ENCODE measurements around the gene COL28A1.
A peak's percentile ranks its signal among the peaks of the same experiment; 100 is the strongest.

COL28A1 gene

DNA sequence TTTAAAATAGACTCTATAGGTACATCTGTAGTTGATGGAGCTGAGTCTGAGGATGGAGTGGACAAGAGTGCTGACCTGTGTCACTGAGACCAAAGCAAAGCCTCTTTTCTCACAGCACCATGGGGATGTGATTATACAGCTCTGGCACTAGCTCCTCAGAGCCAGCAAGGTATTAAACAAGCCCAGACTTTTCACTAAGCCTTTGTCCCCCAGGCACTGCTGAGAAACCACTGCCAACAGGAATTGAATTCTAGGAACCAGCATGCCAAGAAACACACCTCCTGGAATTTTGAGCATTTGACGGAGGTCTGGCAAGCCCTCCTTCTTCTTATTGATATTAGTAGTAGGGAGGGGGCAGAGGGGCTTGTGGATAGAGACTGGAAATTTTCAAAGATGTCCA, 206.3 kb downstream of the COL28A1 start:
- TF ChIP-seq, protein P1, sequence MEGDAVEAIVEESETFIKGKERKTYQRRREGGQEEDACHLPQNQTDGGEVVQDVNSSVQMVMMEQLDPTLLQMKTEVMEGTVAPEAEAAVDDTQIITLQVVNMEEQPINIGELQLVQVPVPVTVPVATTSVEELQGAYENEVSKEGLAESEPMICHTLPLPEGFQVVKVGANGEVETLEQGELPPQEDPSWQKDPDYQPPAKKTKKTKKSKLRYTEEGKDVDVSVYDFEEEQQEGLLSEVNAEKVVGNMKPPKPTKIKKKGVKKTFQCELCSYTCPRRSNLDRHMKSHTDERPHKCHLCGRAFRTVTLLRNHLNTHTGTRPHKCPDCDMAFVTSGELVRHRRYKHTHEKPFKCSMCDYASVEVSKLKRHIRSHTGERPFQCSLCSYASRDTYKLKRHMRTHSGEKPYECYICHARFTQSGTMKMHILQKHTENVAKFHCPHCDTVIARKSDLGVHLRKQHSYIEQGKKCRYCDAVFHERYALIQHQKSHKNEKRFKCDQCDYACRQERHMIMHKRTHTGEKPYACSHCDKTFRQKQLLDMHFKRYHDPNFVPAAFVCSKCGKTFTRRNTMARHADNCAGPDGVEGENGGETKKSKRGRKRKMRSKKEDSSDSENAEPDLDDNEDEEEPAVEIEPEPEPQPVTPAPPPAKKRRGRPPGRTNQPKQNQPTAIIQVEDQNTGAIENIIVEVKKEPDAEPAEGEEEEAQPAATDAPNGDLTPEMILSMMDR (IDR thresholded peaks at IDR 0.05; ENCODE audit: control extremely low read depth, extremely low read depth, low read depth, missing control alignments) = no peak
- ChIA-PET CTCF (interaction anchor here (1.1 to 1.2 kb wide), 2 partner anchors 16 to 40 kb away, joined by 3 read pairs; no protein-coding TSS in a partner anchor), POLR2A (no interaction called here)
- DNase-seq (ENCODE audit: extremely low spot score) = no peak

DNA sequence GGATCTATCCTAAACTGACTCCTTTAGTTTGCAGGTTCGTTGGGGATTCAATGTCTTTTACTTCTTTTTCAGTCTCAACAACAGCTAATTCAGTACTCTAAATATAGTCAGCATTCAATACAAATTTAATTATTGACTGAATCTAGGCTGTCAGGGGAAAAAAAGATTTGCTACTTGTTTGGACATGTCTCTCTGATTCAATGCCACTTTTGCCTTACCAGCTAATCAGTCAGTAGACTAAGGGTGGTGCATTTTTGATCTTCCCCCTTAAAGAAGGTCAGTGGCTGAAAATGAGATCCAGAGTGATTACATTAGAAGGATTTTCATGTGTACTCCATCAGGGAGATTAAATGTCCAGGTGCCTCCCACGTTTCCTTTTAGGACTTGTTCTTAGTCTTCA, 208.2 kb downstream of the COL28A1 start:
- TF ChIP-seq, protein P1 (IDR thresholded peaks at IDR 0.05; ENCODE audit: control extremely low read depth, extremely low read depth, low read depth, missing control alignments) = no peak
- DNase-seq (ENCODE audit: extremely low spot score) = no peak
- POLR2A ChIA-PET = no interaction called here
- CTCF ChIA-PET = no interaction called here

DNA sequence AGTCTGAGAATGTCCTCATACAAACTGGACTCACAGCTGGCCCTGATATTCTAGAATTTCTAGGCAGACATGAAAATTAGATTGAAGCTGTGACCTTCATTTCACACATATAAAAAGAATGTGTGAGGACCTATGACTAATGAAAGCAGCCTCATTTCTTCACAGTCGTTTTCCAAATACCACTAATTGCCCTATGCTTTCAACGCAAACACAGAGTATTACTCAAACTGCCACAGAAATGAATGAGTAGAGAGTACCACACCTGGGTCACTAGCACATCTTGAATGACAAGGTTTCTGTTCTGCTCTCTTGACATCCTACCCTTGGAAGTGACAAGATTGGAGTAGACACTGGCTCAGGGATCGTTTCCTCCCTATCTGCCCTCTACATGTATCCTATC, 211.0 kb downstream of the COL28A1 start:
- TF ChIP-seq, protein P1 (IDR thresholded peaks at IDR 0.05; ENCODE audit: control extremely low read depth, extremely low read depth, low read depth, missing control alignments) = no peak
- ChIA-PET POLR2A (no interaction called here), CTCF (no interaction called here)
- no peak for DNase-seq (ENCODE audit: extremely low spot score)

DNA sequence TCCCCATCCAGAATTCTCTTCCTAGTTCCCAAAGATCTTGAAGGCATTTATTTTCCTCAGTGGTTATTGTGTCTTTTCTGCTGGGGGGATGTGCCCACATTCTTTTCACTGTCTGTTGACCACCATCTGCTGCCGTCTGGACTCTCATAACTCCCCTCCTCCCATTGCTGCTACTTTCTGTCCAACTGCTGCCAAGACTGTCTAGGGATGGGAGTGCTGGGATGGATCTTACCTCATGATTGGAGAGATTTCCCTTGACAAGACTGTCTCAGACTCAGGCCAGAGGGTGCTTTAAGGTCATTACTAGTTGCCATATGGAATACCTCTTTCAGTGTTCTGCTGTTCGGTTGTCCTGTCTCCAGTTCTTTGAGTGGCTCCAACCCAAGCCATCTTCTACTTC, 211.8 kb downstream of the COL28A1 start:
- POLR2A ChIA-PET = no interaction called here
- no peak for DNase-seq (ENCODE audit: extremely low spot score)
- TF ChIP-seq, protein P1 (IDR thresholded peaks at IDR 0.05; ENCODE audit: control extremely low read depth, extremely low read depth, low read depth, missing control alignments) = no peak
- CTCF ChIA-PET = no interaction called here

DNA sequence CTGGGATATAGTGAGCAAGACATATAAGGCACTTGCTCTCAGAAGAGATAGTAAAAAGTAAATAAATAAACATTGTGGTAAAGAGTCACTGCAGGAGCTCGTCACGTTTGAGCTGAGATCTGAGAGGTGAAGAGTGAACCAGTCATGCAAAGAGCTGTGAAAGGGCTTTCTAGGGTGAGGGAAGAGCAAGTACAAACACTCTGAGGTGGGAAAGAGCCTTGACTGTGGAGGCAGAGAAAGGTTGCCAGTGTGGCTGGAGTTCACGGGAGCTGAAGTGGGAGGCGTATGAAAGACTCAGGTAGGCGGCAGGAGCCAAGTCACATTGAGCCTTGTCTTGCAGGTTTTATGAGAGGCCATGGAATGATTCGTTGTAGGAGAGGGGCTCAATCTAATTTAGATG, 212.3 kb downstream of the COL28A1 start:
- POLR2A ChIA-PET = no interaction called here
- CTCF ChIA-PET = no interaction called here
- peak; percentile 32 for DNase-seq (ENCODE audit: extremely low spot score)
- TF ChIP-seq, protein P1 (IDR thresholded peaks at IDR 0.05; ENCODE audit: control extremely low read depth, extremely low read depth, low read depth, missing control alignments) = no peak

DNA sequence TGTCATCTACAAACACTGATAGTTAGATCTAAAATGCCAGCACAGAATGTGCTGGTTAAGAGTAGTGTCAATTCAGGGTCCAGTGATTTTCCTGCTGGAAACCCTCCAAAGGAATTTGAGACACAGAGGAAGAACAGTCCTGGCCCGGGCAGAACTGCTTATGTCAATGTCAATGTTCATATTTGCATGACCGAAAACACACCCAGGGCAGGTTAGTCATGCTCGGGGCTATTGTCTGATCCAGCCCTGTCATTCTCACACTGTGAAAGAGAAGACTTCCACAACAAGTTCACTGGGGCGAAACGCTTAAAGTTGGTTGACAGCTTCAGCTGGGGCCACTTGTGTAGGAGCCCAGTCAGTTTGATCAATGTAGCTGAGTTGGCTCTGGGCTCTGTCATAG, 214.0 kb downstream of the COL28A1 start:
- TF ChIP-seq, protein P1 (IDR thresholded peaks at IDR 0.05; ENCODE audit: control extremely low read depth, extremely low read depth, low read depth, missing control alignments) = no peak
- peak; percentile 64 for DNase-seq (ENCODE audit: extremely low spot score)
- POLR2A ChIA-PET = no interaction called here
- CTCF ChIA-PET = interaction anchor here (1.3 kb wide), 1 partner anchor 57 kb away, joined by 3 read pairs; no protein-coding TSS in a partner anchor

DNA sequence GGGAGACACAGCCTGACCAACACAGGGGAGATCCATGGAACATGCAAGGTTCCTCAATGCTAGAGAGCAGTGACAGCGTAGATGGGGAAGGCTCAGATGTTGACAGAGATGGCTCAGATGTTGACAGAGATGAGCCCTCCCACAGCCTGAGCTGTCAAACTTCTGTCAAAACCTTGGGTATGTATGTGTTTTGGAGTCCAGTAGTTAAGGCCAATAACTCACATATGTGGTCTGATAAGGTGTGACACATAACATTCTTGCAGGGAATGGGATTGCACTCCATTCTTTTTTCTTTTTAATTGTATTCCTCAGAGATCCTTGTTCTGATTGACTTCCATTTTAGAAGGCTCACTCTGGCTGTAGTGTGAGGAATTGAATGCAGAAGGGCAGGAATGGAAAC, 217.1 kb downstream of the COL28A1 start:
- DNase-seq (ENCODE audit: extremely low spot score) = no peak
- TF ChIP-seq, protein P1 (IDR thresholded peaks at IDR 0.05; ENCODE audit: control extremely low read depth, extremely low read depth, low read depth, missing control alignments) = no peak
- ChIA-PET CTCF (no interaction called here), POLR2A (no interaction called here)

Data from GM10248 (cell line).